Endothelial cell of umbilical vein (primary cell): ENCODE measurements around the gene SCN1B. TPM values are rescaled to one million over a fixed set of nuclear protein-coding genes. Genes with fewer than 3 reads are reported as not detected.

Experiments
- BruUV-seq: library from RNA; stranded (reverse); fragments of 400-500 nt; replicated peaks from 2 replicates; lab custom pipeline; 2021; lab: Mats Ljungman, UMichigan
- CTCF ChIA-PET: fragments of 300-600, 350-600 bp; sonication (Branson Sonifier 250); formaldehyde crosslinking; loops from one replicate; lab custom pipeline; 2021; ENCODE audit warnings: antibody characterized with exemption, inconsistent platforms; lab: Charles Lee
- POLR2A ChIA-PET: fragments of 300-600, 350-600 bp; sonication (Branson Sonifier 250); formaldehyde crosslinking; loops from one replicate; lab custom pipeline; 2021; ENCODE audit warnings: antibody characterized with exemption, inconsistent platforms; lab: Charles Lee
- DNase-seq: peaks from one replicate; pipeline ENCODE4 v3.0.0-alpha.2; 2011; ENCODE audit warnings: low read depth, low spot score
- FAIRE-seq: peaks from 2 replicates; lab custom pipeline; 2011; peaks lifted over from hg19 to GRCh38; lab: Jason Lieb, UNC
- H2AFZ ChIP-seq: 2 replicates; pipeline ENCODE4 v1.6.0; 2012; ENCODE audit warnings: low read depth, low read length, control low read depth, inconsistent platforms
- H3K27ac ChIP-seq: 2 replicates; pipeline ENCODE4 v1.5.1; 2011; ENCODE audit warnings: low read depth, mild to moderate bottlenecking, control low read depth, low read length, moderate library complexity; ENCODE audit not compliant: insufficient read depth
- H3K27me3 ChIP-seq, 2 experiments: 2 replicates each; pipeline versions ENCODE4 v1.6.0 to v1.6.1; 2011; ENCODE audit warnings: low read length in 2 of 2, mixed read lengths in 1 of 2; ENCODE audit not compliant: control insufficient read depth in 2 of 2, insufficient read depth in 2 of 2
- H3K36me3 ChIP-seq, 2 experiments: 2 replicates in 1 of 2; 3 replicates in 1 of 2; pipeline ENCODE4 v1.5.1; 2011; ENCODE audit warnings: low read length in 2 of 2, mild to moderate bottlenecking in 1 of 2, moderate library complexity in 1 of 2; ENCODE audit not compliant: control insufficient read depth in 2 of 2, insufficient read depth in 2 of 2; ENCODE audit errors: extremely low read depth in 1 of 2
- H3K4me1 ChIP-seq: 3 replicates; pipeline ENCODE4 v1.5.1; 2011; ENCODE audit warnings: mild to moderate bottlenecking, low read length; ENCODE audit not compliant: control insufficient read depth, insufficient read depth; ENCODE audit errors: extremely low read depth
- H3K4me2 ChIP-seq: 2 replicates; pipeline ENCODE4 v1.6.1; 2011; ENCODE audit warnings: low read length, control low read depth, mixed read lengths; ENCODE audit not compliant: insufficient read depth
- H3K4me3 ChIP-seq, 3 experiments: fragments of 200-600 bp in 1 of 3; sonication (generic), shearing (Covaris generic) in 1 of 3; replicated peaks in 1 of 3; 2 replicates each; pipeline ENCODE4 v1.5.1; 2011 to 2016; ENCODE audit warnings: control low read depth in 3 of 3, low read length in 3 of 3, mild to moderate bottlenecking in 2 of 3, inconsistent platforms in 1 of 3, low read depth in 1 of 3, moderate library complexity in 1 of 3; ENCODE audit not compliant: insufficient read depth in 1 of 3
- H3K79me2 ChIP-seq: 2 replicates; pipeline ENCODE4 v1.6.0; 2012; ENCODE audit warnings: low read length, inconsistent platforms; ENCODE audit not compliant: control insufficient read depth, insufficient read depth
- H3K9ac ChIP-seq: replicated peaks from 2 replicates; pipeline ENCODE3; 2011; ENCODE audit warnings: low read length, control low read depth; ENCODE audit not compliant: insufficient read depth; ENCODE audit errors: extremely low read depth
- H3K9me1 ChIP-seq: replicated peaks from 3 replicates; pipeline ENCODE4 v1.6.0; 2011; ENCODE audit warnings: mild to moderate bottlenecking, low read length; ENCODE audit not compliant: control insufficient read depth, insufficient read depth; ENCODE audit errors: extremely low read depth
- H3K9me3 ChIP-seq: replicated peaks from 2 replicates; pipeline ENCODE4 v1.5.1; 2012; ENCODE audit warnings: low read length, inconsistent platforms; ENCODE audit not compliant: control insufficient read depth, insufficient read depth
- H4K20me1 ChIP-seq: replicated peaks from 2 replicates; pipeline ENCODE3; 2011; ENCODE audit warnings: mild to moderate bottlenecking, low read length; ENCODE audit not compliant: control insufficient read depth, insufficient read depth; ENCODE audit errors: extremely low read depth
- CTCF ChIP-seq, 2 donors: IDR thresholded peaks; 1 replicate in 1 of 2; 2 replicates in 1 of 2; pipeline ENCODE4 v1.5.1; 2011; ENCODE audit warnings: low read length in 2 of 2, mild to moderate bottlenecking in 2 of 2, moderate library complexity in 2 of 2, control low read depth in 1 of 2, inconsistent platforms in 1 of 2, low read depth in 1 of 2; ENCODE audit not compliant: insufficient read depth in 1 of 2; ENCODE audit errors: extremely low read depth in 1 of 2
- EZH2 ChIP-seq: IDR thresholded peaks from 2 replicates; pipeline ENCODE4 v1.6.1; 2012; ENCODE audit warnings: borderline replicate concordance, low read depth, mild to moderate bottlenecking, moderate library complexity, low read length, inconsistent platforms; ENCODE audit not compliant: severe bottlenecking
- FOS ChIP-seq: IDR thresholded peaks from 2 replicates; pipeline ENCODE4 v1.6.1; 2011; ENCODE audit warnings: mild to moderate bottlenecking, low read length, moderate library complexity, borderline replicate concordance; ENCODE audit not compliant: insufficient read depth
- GATA2 ChIP-seq: IDR thresholded peaks from 2 replicates; pipeline ENCODE4 v1.7.0; 2011; ENCODE audit warnings: low read depth, mild to moderate bottlenecking, moderate library complexity, mixed read lengths, low read length; ENCODE audit not compliant: insufficient read length, insufficient read depth
- JUN ChIP-seq: IDR thresholded peaks from 2 replicates; pipeline ENCODE4 v1.6.1; 2011; ENCODE audit warnings: borderline replicate concordance, low read depth; ENCODE audit not compliant: insufficient read length, insufficient read depth
- MAX ChIP-seq: IDR thresholded peaks from 2 replicates; pipeline ENCODE4 v1.6.1; 2011; ENCODE audit not compliant: insufficient read depth, insufficient read length
- MYC ChIP-seq: IDR thresholded peaks from one replicate; pipeline ENCODE4 v1.6.1; 2011; ENCODE audit warnings: mild to moderate bottlenecking, low read depth, low read length
- POLR2A ChIP-seq: IDR thresholded peaks from 2 replicates; pipeline ENCODE4 v1.6.1; 2012; ENCODE audit warnings: low read depth, mild to moderate bottlenecking, control low read depth, low read length
- POLR2AphosphoS5 ChIP-seq: IDR thresholded peaks from 2 replicates; pipeline ENCODE4 v1.6.1; 2012; ENCODE audit warnings: low read depth, mild to moderate bottlenecking, control low read depth, low read length, moderate library complexity; ENCODE audit not compliant: insufficient read depth
- dilution Hi-C: fragments of 300-500 bp; cut with MboI; formaldehyde crosslinking; loops from one replicate; pipeline ENCODE4 v1.15.0; 2019; ENCODE audit warnings: low sequenced_read_pairs; ENCODE audit not compliant: extremely low pct_ligation_motif_present
- intact Hi-C: fragments of 100-400 bp; cut with micrococcal nuclease; formaldehyde crosslinking; loops from one replicate; pipeline ENCODE4 v1.10.0; 2022
- polyA plus RNA-seq, 4 experiments: library from polyadenylated mRNA; depleted of rRNA in 3 of 4; stranded (reverse) in 3 of 4; unstranded in 1 of 4; fragments of >200 nt; gene quantifications; 2 replicates each; pipeline versions ENCODE4 v1.2.1 to v1.2.3, GENCODE V29; 2011 to 2012; ENCODE audit warnings: missing spikeins in 1 of 4
- total RNA-seq: library from RNA; stranded (reverse); gene quantifications from 2 replicates; pipeline ENCODE4 v1.2.3, GENCODE V29; 2021

SCN1B gene
- total and polyA plus RNA-seq, 2 donors (not counting 3 experiments of a cell fraction or from before 2014, with no cell fraction given): 11.2 to 14.2 TPM

GRCh38 chr19:34983786-34984185 lies 46.5 kb upstream of the SCN1B start:
- Histone ChIP-seq H3K4me1 (peaks cover 15% of the 10 kb centered on the region), H4K20me1 (no peaks in the 10 kb centered on the region), H3K4me3 (no peak overlapping the region), H3K9me1 (no peaks in the 10 kb centered on the region), H3K27me3 (peaks cover 0 to 3% of the 10 kb centered on the region in 2 experiments), H3K36me3 (no peaks in the 10 kb centered on the region), H3K79me2 (no peaks in the 10 kb centered on the region), H3K27ac (no peak overlapping the region), H3K4me2 (no peak overlapping the region), H2AFZ (no peak overlapping the region), H3K9ac (no peak overlapping the region), H3K9me3 (no peaks in the 10 kb centered on the region)
- no TSS peak for BruUV-seq
- TF ChIP-seq JUN (no peak), POLR2A (no peak), CTCF (IDR thresholded peaks at IDR 0.05; ENCODE audit: extremely low read depth in 1 of 2, insufficient read depth in 1 of 2, low read depth in 1 of 2, low read length in 2 of 2) (no peak), FOS (no peak), GATA2 (no peak), EZH2 (no peak), MYC (no peak), MAX (no peak), POLR2AphosphoS5 (no peak)
- CTCF ChIA-PET: interaction anchor here (0.8 kb wide), 1 partner anchor 11 kb away, joined by 6 read pairs; no protein-coding TSS in a partner anchor
- DNase-seq (no peak), FAIRE-seq (no peak)
- POLR2A ChIA-PET: no interaction called here
- intact Hi-C loops (no loop called here), dilution Hi-C loops (no loop called here)
